Activated naive CD8-positive, alpha-beta T cell treated with anti-CD3 and anti-CD28 coated beads for 36 hours (primary cell): ENCODE results near the gene FER. TPM values are rescaled to one million over a fixed set of nuclear protein-coding genes. Genes with fewer than 3 reads are reported as not detected.
"Not testable (repeated sequence)": the region's sequence is repeated elsewhere in the genome, so short reads cannot be mapped to it uniquely, and the experiment has no call there.

Experiments used
- DNase-seq: peaks from one replicate; pipeline ENCODE4 v3.0.0; 2021
- H3K27ac Mint-ChIP-seq: one replicate; pipeline ENCODE4 v1.8.0; 2022; ENCODE audit warnings: mild to moderate bottlenecking, moderate library complexity, mixed read lengths
- H3K27me3 Mint-ChIP-seq: one replicate; pipeline ENCODE4 v1.8.0; 2022; ENCODE audit warnings: mild to moderate bottlenecking, mixed read lengths
- H3K36me3 Mint-ChIP-seq: one replicate; pipeline ENCODE4 v1.8.0; 2021; ENCODE audit warnings: mild to moderate bottlenecking, mixed read lengths
- H3K4me1 Mint-ChIP-seq: one replicate; pipeline ENCODE4 v1.8.0; 2021; ENCODE audit warnings: mixed read lengths
- H3K4me3 Mint-ChIP-seq: one replicate; pipeline ENCODE4 v1.8.0; 2022; ENCODE audit warnings: mild to moderate bottlenecking, moderate library complexity, mixed read lengths
- H3K9me3 Mint-ChIP-seq: one replicate; pipeline ENCODE4 v1.8.0; 2022; ENCODE audit warnings: mixed read lengths
- total RNA-seq, 2 experiments: library from RNA; stranded (reverse); gene quantifications; one replicate each; pipeline ENCODE4 v1.2.3, GENCODE V29; 2021

FER gene
- total RNA-seq, 2 experiments from 2014 or later = 9.0 to 9.1 TPM

DNA sequence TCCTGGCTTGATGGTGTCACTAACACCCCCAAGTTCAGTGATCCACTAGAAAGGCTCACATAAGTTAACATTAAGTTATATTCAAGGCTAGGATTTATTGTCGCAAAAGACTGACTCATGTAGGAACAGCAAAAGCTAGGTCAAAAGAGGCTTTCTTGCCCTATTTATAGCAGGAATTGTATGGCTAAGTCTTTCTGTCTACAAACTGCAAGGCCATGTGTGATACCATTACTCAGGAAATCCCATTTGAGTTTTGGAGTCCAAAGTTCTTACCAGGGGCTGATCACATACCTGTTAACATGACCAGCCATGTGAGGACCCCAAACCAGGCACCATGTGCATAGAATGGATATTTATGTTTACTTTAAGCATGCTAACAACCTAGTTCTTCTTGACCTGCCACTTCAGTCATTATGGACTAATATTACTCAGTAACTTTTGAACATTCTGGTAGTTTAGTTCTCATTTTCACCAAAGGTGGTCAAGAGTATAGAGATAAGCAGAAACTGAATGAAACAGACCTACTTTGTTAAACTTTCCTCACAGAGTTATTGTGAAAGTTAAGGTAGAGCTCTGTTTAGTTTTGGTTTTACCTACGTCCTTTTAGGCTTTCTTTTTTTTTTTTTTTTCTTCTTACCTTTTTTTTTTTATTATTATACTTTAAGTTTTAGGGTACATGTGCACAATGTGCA lies 281.1 kb downstream of the FER start:
- Mint-ChIP-seq H3K4me1 (no peaks in the 10 kb centered on the region), H3K27me3 (no peaks in the 10 kb centered on the region), H3K27ac (no peak overlapping the region), H3K9me3 (no peaks in the 10 kb centered on the region), H3K36me3 (peaks cover 9% of the 10 kb centered on the region), H3K4me3 (no peak overlapping the region)
- no peak for DNase-seq

DNA sequence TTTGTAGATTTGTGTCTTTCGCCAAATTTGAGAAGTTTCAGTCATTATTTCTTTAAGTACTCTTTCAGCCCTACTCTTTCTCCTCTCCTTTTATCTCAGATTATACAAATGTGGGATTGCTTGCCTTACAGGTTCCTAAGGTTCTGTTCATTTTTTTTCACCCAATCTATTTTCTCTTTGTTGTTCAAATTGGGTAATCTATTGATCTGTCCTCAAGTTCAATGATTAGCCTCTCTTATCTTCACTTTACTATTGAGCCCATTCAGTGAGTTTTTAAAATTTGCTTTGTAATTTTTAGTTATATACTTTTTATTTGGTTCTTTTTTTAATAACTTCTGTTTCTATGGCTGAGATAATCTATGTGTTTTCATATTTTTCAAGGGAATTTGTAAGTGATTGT lies 282.1 kb downstream of the FER start:
- Mint-ChIP-seq H3K36me3 (no peaks in the 10 kb centered on the region), H3K4me1 (no peaks in the 10 kb centered on the region), H3K9me3 (no peaks in the 10 kb centered on the region), H3K27me3 (no peaks in the 10 kb centered on the region), H3K4me3 (no peak overlapping the region), H3K27ac (no peak overlapping the region)
- DNase-seq = no peak

DNA sequence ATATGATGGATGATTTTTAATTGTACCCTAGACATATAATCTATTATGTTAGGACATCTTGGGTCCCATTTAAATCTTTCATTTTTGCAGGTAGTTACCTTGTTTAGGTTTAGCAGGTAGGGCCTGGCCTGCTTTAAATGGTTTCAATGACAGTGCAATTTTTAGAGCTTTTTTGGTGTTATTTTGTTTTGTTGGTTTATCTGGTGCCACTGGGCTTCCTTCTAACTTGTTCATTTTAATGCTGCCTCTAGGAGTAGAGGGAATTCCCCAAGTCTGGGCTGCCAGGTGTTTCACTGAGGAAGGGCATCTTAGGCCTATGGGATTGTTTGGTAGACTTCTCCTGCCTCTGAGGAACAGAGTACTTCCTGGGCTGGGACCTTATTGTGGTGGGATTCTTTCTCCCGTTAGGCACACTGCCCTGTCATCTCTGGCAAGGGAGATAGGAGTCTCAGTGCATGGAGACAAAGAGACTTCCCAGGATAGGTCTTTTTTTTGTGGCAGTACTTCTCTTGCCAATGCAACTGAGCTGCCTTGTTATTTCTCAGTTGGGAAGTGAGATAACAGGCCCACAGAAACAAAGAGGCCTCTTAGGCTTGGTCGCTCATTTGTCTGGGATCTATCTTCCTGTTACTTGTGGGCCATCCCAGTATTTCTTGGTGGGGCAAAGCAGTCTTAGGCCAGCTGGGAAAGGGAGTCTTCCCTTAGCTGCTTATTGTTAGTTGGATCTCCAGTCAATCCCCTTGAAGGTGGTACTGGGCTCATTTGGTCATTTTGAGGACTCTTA lies 282.9 kb downstream of the FER start:
- Mint-ChIP-seq H3K36me3 (no peaks in the 10 kb centered on the region), H3K27me3 (no peaks in the 10 kb centered on the region), H3K4me3 (no peak overlapping the region), H3K4me1 (no peaks in the 10 kb centered on the region), H3K9me3 (no peaks in the 10 kb centered on the region), H3K27ac (no peak overlapping the region)
- no peak for DNase-seq

DNA sequence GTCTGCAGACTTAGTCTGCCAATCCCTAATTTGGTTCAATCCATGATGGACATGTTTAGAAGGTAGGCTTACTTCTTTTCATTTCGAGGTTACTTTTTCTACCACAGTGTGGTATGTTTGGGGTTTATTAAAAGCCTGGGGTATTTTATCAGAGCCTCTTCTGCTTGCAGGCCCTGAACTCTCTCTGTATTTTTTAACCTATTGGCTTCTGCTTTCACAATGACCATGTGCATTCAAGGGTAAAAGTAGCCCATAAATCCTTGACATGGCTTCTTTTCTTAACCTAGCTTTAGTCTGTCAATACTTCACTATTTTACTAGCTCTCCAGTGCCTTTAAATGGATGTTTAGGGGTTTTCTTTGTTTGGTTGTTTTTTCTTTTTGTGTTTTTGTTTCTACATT lies 286.6 kb downstream of the FER start:
- no peak for DNase-seq
- Mint-ChIP-seq H3K36me3 (no peaks in the 10 kb centered on the region), H3K9me3 (no peaks in the 10 kb centered on the region), H3K27ac (no peak overlapping the region), H3K4me3 (no peak overlapping the region), H3K4me1 (no peaks in the 10 kb centered on the region), H3K27me3 (no peaks in the 10 kb centered on the region)

DNA sequence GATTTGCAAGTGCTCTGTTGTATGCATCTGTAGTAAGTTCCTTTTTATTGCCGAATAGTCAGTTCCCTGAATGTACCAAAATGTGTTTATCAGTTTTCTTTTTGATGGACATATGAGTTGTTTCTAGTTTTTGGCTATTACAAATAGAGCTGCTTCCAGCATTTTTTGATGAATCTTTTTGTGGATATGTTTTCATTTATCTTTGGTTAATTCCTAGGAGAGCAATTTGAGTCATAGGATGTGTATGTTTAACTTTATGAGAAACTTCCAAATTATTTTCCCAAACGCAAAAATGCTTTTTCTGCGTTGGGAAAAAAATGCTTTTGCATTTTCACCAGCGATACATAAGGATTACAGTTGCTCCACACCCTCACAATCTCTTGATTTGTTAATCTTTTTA lies 287.7 kb downstream of the FER start:
- no peak overlapping the region for H3K4me3 Mint-ChIP-seq
- no peak for DNase-seq
- no peaks in the 10 kb centered on the region for H3K4me1 Mint-ChIP-seq
- no peaks in the 10 kb centered on the region for H3K9me3 Mint-ChIP-seq
- no peaks in the 10 kb centered on the region for H3K36me3 Mint-ChIP-seq
- H3K27ac Mint-ChIP-seq = no peak overlapping the region
- no peaks in the 10 kb centered on the region for H3K27me3 Mint-ChIP-seq

DNA sequence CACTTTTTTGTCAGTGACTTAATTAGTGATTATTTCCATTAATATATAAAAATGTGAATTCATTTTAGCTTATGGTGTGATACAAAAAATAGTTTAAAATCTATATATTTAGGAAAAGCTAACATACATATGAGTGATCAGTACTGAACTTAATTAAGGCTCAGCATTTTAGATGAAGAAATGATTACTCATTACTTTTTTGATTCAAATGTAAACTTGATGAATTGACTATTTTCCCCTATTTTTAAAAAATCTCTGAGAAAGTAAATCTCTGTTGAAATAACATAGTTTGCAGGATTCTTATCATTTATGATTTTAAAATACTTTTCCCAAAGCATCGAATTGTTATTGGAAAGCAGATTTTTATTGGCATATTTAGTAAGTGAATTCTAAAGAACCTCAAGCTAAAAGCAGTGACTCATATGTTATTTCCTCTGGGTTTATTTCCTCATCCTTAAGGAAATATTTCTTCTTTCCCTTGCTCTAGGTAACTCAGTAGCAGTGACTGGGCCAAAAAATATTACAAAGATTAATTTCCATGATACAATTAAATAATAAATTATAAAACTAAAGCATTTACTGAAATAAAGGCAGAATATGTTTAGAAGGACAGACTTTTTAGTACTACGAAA lies 290.6 kb downstream of the FER start:
- no peak for DNase-seq
- no peak overlapping the region for H3K27ac Mint-ChIP-seq

DNA sequence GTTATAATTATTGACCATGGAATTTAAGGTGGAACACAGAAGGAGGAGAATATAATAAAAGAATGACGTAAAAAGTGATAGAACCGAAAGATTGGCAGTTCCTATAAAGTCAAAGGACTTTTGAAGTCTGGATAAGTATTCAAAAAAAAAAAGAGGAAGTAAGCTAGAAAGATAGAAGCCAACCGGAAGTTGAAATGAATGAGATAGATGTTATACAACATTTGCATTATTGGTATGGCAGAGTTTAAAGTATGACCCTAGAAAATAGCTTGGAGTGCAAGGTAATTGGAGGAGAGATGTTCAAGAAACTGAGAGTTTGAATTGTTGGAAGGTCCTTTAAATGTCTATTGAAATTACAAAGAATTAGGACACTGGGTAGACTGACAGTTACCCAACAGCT lies 293.6 kb downstream of the FER start:
- Mint-ChIP-seq H3K27me3 (no peaks in the 10 kb centered on the region), H3K4me3 (no peak overlapping the region), H3K36me3 (no peaks in the 10 kb centered on the region), H3K9me3 (no peaks in the 10 kb centered on the region), H3K27ac (no peak overlapping the region), H3K4me1 (no peaks in the 10 kb centered on the region)
- no peak for DNase-seq

More for the DNA sequence above, 290.6 kb downstream of the FER start:
- Mint-ChIP-seq H3K9me3 (no peaks in the 10 kb centered on the region), H3K27me3 (no peaks in the 10 kb centered on the region), H3K36me3 (no peaks in the 10 kb centered on the region), H3K4me1 (no peaks in the 10 kb centered on the region), H3K4me3 (no peak overlapping the region)

DNA sequence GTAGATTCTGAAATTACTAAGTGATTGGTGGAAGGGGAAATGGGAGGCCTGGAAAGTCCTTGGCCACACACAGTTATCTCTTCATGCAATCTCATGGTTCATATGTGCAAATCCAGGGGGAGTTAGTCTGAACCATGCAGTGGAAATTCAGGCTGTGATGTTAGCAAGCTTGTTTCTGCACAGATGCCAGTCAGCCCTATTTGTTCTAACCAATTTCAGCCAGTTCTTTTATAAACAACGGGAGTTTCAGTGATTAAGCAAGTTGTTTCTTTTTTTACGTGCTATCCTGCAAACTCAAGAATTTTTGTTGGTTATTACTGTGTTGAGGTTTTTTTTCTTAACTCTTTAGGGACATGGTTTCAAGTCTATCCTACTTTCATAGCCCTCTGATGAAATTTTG lies 298.0 kb downstream of the FER start:
- no peak for DNase-seq
- H3K27ac Mint-ChIP-seq = no peak overlapping the region
- no peaks in the 10 kb centered on the region for H3K9me3 Mint-ChIP-seq
- H3K36me3 Mint-ChIP-seq = no peaks in the 10 kb centered on the region
- no peaks in the 10 kb centered on the region for H3K4me1 Mint-ChIP-seq
- H3K27me3 Mint-ChIP-seq = no peaks in the 10 kb centered on the region
- H3K4me3 Mint-ChIP-seq = no peak overlapping the region

DNA sequence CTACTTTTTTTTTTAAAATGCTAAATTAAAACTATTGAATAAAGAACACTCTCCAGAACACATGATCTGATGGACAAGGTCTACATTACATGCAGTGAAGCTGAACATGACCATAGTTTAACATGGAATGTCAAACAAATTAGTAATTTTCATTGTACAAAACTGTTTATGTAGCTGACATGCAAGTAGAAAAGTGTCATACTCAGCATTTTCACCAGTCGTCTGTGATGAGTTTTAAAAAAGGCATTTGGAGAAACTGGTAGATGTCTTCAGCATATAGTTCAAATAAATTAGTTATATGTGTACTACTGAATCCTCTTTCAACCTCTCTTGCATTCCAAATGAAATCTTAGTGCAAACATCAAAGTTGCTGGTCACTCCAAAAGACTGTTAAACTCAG lies 301.9 kb downstream of the FER start:
- H3K27ac Mint-ChIP-seq = no peak overlapping the region
- H3K9me3 Mint-ChIP-seq = no peaks in the 10 kb centered on the region
- H3K4me3 Mint-ChIP-seq = no peak overlapping the region
- no peak for DNase-seq
- peaks cover 11% of the 10 kb centered on the region for H3K36me3 Mint-ChIP-seq
- no peaks in the 10 kb centered on the region for H3K4me1 Mint-ChIP-seq
- H3K27me3 Mint-ChIP-seq = no peaks in the 10 kb centered on the region

DNA sequence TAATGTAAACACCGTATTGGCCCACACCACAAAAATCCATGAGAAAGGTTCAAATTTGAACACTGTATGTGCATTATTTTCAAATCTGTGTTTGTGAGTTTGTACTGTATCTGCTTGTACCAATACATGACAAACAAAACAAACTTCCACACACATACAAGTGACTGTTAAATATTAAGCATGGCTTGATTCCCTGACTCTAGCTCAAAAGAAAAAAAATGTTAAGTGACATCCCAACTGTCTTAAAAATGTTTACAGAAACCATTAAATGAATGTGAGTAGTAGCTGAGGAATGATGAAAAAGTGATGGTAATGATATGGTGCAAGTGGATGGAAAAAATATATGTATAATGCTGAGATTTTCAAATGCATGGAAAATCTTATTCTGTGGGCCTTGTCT lies 302.6 kb downstream of the FER start:
- not testable (repeated sequence) for H3K4me1 Mint-ChIP-seq, DNase-seq, H3K9me3 Mint-ChIP-seq, H3K27me3 Mint-ChIP-seq, H3K4me3 Mint-ChIP-seq, H3K27ac Mint-ChIP-seq
- H3K36me3 Mint-ChIP-seq = peaks cover 11% of the 10 kb centered on the region

DNA sequence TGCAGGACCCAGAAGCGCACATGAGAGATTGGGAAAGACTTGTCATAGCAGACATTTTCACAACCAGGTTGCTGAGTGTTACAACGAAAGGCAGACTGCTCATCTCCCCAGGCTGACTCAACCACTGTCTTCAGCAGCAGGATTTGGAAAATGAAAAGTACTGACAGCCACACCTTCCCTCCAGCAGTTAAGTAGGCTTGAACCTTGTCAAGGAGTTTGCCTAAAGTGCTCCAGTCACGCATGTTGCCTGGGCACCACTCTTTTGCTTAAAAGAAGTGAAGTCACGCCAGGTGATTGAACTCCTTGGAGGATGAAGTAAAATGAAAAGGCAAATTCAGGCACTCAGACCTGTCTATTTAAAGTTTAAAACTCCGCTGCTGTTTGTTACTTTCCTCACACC lies 304.5 kb downstream of the FER start:
- not testable (repeated sequence) for H3K9me3 Mint-ChIP-seq, DNase-seq, H3K4me1 Mint-ChIP-seq, H3K27ac Mint-ChIP-seq, H3K4me3 Mint-ChIP-seq, H3K27me3 Mint-ChIP-seq
- peaks cover 11% of the 10 kb centered on the region for H3K36me3 Mint-ChIP-seq

DNA sequence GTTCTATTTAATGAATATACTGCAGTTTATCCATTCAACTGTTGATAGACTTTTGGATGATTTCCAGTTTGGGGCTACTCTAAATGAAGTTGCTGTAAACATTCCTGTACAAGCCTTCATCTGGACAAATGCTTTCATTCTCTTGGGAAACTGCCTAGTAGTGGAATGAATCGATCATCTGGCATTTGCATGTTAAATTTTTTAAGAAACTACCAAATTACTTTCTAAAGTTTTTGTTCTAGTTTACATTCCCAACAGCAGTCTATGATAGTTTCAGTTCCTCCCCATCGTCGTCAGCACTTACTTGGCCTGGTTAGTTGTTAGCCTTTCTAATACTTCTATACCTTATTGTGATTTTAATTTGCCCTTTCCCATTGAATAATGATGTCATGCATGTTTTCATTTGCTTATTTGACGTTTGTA lies 306.3 kb downstream of the FER start:
- Mint-ChIP-seq H3K36me3 (peaks cover 14% of the 10 kb centered on the region), H3K9me3 (no peaks in the 10 kb centered on the region), H3K27ac (no peak overlapping the region), H3K27me3 (no peaks in the 10 kb centered on the region), H3K4me3 (no peak overlapping the region), H3K4me1 (no peaks in the 10 kb centered on the region)
- DNase-seq = no peak

DNA sequence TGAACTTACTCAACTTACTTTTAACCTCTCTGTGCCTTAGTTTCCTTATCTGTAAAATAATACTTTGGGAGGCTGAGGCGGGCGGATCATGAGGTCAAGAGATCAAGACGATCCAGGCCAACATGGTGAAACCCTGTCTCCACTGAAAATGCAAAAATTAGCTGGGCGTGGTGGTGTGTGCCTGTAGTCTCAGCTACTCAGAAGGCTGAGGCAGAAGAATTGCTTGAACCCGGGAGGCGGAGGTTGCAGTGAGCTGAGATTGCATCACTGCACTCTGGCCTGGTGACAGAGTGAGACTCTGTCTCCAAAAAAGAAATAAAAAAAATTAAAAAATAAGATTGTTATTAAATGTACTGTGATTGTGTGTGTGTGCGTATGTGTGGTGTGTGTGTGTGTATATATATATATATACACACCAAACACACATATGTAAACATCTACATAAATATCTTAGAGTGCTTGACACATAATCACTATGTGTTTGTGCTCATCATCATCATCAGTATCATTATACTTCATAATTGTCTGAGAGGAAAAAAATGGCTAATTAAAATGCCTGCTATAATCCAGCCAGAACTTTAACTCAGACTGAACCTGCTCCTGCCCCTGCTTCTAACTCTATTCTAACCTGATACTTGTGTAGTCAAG lies 312.8 kb downstream of the FER start:
- H3K27me3 Mint-ChIP-seq = no peaks in the 10 kb centered on the region
- no peaks in the 10 kb centered on the region for H3K9me3 Mint-ChIP-seq
- no peak for DNase-seq
- H3K27ac Mint-ChIP-seq = no peak overlapping the region
- peaks cover 4% of the 10 kb centered on the region for H3K36me3 Mint-ChIP-seq
- H3K4me3 Mint-ChIP-seq = no peak overlapping the region
- H3K4me1 Mint-ChIP-seq = no peaks in the 10 kb centered on the region

DNA sequence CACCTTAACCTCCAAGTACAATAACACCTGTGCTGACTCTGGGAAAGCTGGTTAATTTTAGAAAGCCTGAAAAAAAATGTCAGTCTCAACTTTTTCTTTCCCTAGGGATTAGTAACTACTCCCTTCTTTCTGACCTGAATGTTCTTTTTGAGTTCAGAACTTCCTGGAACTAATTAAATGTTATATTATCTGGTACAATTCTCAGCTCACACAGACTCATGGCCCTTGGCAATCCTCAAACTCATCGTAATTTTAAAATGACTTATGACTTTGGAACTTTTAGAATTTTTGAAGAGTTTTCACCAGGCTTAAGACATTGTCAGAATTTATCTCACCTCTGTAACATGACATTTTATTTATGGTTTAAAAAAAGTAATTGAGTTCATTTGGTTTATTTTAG lies 315.0 kb downstream of the FER start:
- DNase-seq = no peak
- H3K36me3 Mint-ChIP-seq = peaks cover 4% of the 10 kb centered on the region
- no peaks in the 10 kb centered on the region for H3K4me1 Mint-ChIP-seq
- H3K27ac Mint-ChIP-seq = no peak overlapping the region
- H3K4me3 Mint-ChIP-seq = no peak overlapping the region
- no peaks in the 10 kb centered on the region for H3K9me3 Mint-ChIP-seq
- H3K27me3 Mint-ChIP-seq = no peaks in the 10 kb centered on the region

DNA sequence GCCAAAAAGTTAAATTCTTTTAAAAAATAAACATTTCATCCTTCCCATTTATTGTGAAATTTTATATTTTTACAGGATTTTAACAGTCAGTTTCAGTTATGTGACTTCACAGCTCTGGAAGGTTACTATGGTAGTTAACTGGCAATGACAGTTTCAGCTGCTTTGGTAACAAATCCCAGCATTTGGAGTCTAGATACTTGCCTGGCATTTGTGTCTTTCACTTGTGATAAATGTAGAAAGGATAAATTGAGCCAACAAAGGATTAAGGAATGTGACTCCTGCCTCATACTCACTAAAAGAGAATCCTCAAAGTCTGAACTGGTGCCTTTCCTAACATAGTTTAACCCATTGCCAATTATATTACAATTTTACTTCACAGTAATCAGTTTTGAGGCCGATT lies 315.5 kb downstream of the FER start:
- Mint-ChIP-seq H3K36me3 (peaks cover 4% of the 10 kb centered on the region), H3K27me3 (no peaks in the 10 kb centered on the region), H3K27ac (no peak overlapping the region), H3K4me3 (no peak overlapping the region), H3K4me1 (no peaks in the 10 kb centered on the region), H3K9me3 (no peaks in the 10 kb centered on the region)
- DNase-seq = no peak
